Testis (tissue), 3 donors: ENCODE data around the gene DSTN. TPM values are rescaled to one million over a fixed set of nuclear protein-coding genes. Genes with fewer than 3 reads are reported as not detected.
A peak's percentile ranks its signal among the peaks of the same experiment; 100 is the strongest.

Experiments
- DNase-seq: peaks from one replicate; pipeline ENCODE4 v3.0.0-alpha.2; 2019
- H3K27ac ChIP-seq, 2 donors: fragments of 200-600 bp; sonication (generic); one replicate each; pipeline ENCODE4 v1.5.1; 2019
- H3K27me3 ChIP-seq: fragments of 200-600 bp; sonication (generic); one replicate; pipeline ENCODE4 v1.5.1; 2019
- H3K36me3 ChIP-seq: fragments of 200-600 bp; sonication (generic); one replicate; pipeline ENCODE4 v1.5.1; 2017; ENCODE audit warnings: low read depth; ENCODE audit errors: missing control alignments
- H3K4me1 ChIP-seq: fragments of 200-600 bp; sonication (generic); one replicate; pipeline ENCODE4 v1.5.1; 2019
- H3K4me3 ChIP-seq, 2 donors: fragments of 200-600 bp; sonication (generic); one replicate each; pipeline ENCODE4 v1.5.1; 2017 to 2019
- H3K9me3 ChIP-seq: fragments of 200-600 bp; sonication (generic); one replicate; pipeline ENCODE4 v1.5.1; 2017
- POLR2A ChIP-seq: fragments of 450-650 bp; IDR thresholded peaks from one replicate; pipeline ENCODE4 v1.6.1; 2017; ENCODE audit warnings: antibody characterized with exemption, mild to moderate bottlenecking, moderate library complexity
- WGBS, 2 donors: methylation state at CpG; one replicate each; pipeline ENCODE4 v1.1.5; 2018; 5-methylcytosine and 5-hydroxymethylcytosine counted together
- intact Hi-C: fragments of 100-400 bp; cut with DNase I; formaldehyde crosslinking; loops from one replicate; pipeline ENCODE4 v1.15.1; 2023; ENCODE audit warnings: low total_unique reads
- polyA plus RNA-seq: library from polyadenylated mRNA; stranded (reverse); fragments of 350-450 nt; fragmentation: Illumina TruSeq; extraction: RNeasy Lipid Tissue Mini Kit (QIAGEN cat#74804); gene quantifications from one replicate; pipeline ENCODE4 v1.2.3, GENCODE V29; 2014; ENCODE audit warnings: low read depth, low replicate concordance; ENCODE audit not compliant: insufficient read depth
- total RNA-seq, 2 donors: library from RNA; depleted of rRNA; stranded (reverse); fragments of >200 nt; gene quantifications; one replicate each; pipeline ENCODE4 v1.2.3, GENCODE V29; 2016
- TF ChIP-seq, protein P1 (sequence below), 3 experiments: fragments of 450-650 bp in 2 of 3; fragments of 200-600 bp in 1 of 3; sonication (generic) in 1 of 3; IDR thresholded peaks; one replicate each; pipeline ENCODE4 v1.5.1; 2016 to 2019; ENCODE audit warnings: antibody characterized with exemption in 3 of 3, mild to moderate bottlenecking in 2 of 3, moderate library complexity in 1 of 3

Gene DSTN
- total and polyA plus RNA-seq, 3 donors from 2014 or later: 121 to 301 (median 148) TPM

- Histone ChIP-seq H3K27me3 (no peaks in the 10 kb centered on the region), H3K36me3 (no peaks in the 10 kb centered on the region), H3K4me3 (no peak overlapping the region), H3K27ac (no peak overlapping the region), H3K4me1 (no peaks in the 10 kb centered on the region), H3K9me3 (no peaks in the 10 kb centered on the region)
- intact Hi-C loops: no loop called here
- peak; percentile 11 for DNase-seq
- WGBS, 2 donors: 93 to 94% methylated on average over 23 to 33 of the region's 33 CpGs
- TF ChIP-seq, protein P1, sequence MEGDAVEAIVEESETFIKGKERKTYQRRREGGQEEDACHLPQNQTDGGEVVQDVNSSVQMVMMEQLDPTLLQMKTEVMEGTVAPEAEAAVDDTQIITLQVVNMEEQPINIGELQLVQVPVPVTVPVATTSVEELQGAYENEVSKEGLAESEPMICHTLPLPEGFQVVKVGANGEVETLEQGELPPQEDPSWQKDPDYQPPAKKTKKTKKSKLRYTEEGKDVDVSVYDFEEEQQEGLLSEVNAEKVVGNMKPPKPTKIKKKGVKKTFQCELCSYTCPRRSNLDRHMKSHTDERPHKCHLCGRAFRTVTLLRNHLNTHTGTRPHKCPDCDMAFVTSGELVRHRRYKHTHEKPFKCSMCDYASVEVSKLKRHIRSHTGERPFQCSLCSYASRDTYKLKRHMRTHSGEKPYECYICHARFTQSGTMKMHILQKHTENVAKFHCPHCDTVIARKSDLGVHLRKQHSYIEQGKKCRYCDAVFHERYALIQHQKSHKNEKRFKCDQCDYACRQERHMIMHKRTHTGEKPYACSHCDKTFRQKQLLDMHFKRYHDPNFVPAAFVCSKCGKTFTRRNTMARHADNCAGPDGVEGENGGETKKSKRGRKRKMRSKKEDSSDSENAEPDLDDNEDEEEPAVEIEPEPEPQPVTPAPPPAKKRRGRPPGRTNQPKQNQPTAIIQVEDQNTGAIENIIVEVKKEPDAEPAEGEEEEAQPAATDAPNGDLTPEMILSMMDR (IDR thresholded peaks at IDR 0.05): no peak
- TF ChIP-seq POLR2A: no peak
These were observed 50.7 kb downstream of the DSTN start for GRCh38 chr20:17620371-17621228.

DNA sequence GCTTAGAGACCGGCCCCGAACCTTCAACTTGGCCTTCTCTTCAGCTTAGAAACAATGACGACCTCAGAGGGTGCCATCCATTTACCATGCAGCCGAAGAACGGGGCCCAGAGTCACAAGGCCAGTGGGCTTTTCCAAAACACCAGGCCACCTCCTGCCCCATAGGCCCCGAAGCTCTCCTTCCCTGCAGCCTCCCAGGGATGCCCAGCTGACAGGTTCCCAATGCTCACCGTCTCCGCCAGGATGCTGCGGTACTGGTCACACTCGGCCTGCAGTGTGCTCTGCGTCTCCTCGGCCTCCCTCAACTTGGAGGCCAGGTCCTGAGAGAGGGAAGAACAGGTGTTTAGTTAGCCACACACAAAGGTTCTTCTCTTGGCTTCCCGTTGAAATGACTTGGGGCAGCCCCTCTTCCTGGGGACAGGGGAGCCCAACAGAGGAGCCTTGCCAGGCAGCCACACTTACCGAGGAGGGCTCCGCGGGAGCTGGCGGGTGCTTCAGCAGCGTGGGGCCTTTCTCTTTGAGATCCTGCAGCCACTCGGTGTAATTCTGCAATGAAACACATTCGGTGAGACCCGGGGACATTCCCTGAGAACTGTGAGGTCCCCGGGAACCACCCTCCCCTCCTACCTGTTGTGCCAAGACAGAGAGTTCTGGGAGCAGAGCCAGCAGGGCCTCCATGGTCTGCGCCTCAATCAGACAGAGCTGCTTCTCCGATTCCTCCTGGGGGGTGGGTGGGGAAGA lies 51.5 kb downstream of the DSTN start:
- Histone ChIP-seq H3K36me3 (no peaks in the 10 kb centered on the region), H3K4me1 (no peaks in the 10 kb centered on the region), H3K4me3 (no peak overlapping the region), H3K9me3 (no peaks in the 10 kb centered on the region), H3K27ac (no peak overlapping the region), H3K27me3 (no peaks in the 10 kb centered on the region)
- DNase-seq: peak; percentile 11
- intact Hi-C loops: no loop called here
- TF ChIP-seq POLR2A: no peak
- TF ChIP-seq, protein P1 (IDR thresholded peaks at IDR 0.05): no peak
- WGBS, 2 donors: 83 to 89% methylated on average over 24 of the region's 24 CpGs

DNA sequence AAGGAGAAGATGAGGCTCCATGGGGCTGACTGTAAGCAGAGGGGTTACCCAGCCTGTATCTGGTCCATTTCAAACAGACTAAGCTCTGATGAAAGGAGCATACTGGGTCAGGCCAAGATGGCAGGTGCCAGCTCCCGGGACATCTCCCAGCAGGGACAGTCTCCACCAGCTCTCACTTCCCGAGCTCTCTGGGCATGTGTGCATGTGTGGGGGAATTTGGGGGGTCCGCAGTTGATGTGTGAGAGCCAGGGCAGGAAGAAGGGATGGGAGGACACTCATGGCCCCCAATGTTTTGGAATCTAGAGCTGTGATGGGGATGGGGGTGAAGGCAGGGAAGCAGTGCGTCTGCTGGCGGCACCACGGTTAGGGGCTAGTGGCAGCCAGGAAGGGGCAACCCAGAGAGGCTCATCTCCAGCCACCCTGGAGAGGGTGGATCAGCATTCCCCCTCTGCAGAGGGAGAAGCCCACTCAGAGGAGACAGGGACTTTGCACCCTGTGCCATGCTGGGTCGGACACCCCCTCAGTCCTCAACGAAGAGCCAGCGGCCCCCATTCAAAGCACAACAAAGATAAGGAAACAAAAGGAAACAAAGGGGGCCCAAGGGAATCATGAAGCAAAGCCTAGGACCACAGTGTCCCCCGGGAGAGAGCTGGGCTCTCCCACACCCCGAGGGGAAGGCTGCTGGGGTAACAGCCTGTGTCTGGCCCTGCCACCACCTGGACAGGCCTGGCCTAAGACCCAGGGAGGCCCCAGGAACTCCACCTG lies 52.4 kb downstream of the DSTN start:
- Histone ChIP-seq H3K27ac (no peak overlapping the region), H3K36me3 (no peaks in the 10 kb centered on the region), H3K9me3 (no peaks in the 10 kb centered on the region), H3K4me3 (no peak overlapping the region), H3K27me3 (no peaks in the 10 kb centered on the region), H3K4me1 (no peaks in the 10 kb centered on the region)
- TF ChIP-seq, protein P1 (IDR thresholded peaks at IDR 0.05): no peak
- no peak for TF ChIP-seq POLR2A
- no peak for DNase-seq
- intact Hi-C loops: no loop called here
- 79 to 88% methylated on average over 8 to 11 of the region's 11 CpGs for WGBS, 2 donors

DNA sequence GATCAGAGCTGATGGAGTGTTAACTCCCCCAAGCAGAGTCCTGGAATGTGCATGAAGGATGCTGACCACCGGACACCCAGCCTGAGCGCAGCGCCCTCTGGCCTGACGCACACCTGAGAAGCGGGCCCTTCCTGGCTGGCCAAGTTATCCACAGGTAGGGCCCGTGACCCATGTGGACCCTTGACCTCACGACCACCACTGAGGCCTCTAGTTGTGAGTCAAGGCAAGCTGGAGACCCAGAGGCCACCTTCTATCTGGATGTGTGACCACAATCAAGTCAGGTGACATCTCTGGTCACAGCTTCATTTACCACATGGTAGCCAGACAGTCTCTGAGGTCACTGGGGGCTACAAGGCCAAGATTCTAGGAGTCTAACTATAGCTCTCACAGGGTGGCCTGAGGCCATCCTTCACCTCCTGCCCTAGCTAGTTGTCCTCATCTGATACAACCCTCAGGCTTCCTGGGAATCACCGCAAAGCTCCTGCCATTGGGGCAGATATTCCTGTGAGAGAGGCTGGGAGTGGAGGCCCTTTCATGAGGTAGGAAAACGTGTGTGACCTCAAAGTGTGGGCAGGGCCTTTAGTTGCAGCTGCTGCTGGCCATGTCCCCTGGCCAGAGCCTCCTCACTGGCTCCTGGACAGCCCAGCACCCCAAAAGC lies 53.1 kb downstream of the DSTN start:
- Histone ChIP-seq H3K9me3 (no peaks in the 10 kb centered on the region), H3K36me3 (no peaks in the 10 kb centered on the region)
- no peak for TF ChIP-seq POLR2A
- TF ChIP-seq, protein P1 (IDR thresholded peaks at IDR 0.05): no peak

More for the DNA sequence above, 53.1 kb downstream of the DSTN start:
- no peak overlapping the region for H3K4me3 ChIP-seq
- H3K27me3 ChIP-seq: no peaks in the 10 kb centered on the region
- intact Hi-C loops: no loop called here
- WGBS, 2 donors: 80 to 93% methylated on average over 1 to 9 of the region's 9 CpGs
- H3K27ac ChIP-seq: no peak overlapping the region
- DNase-seq: peak; percentile 13
- no peaks in the 10 kb centered on the region for H3K4me1 ChIP-seq
